Endothelial cell of umbilical vein (primary cell): ENCODE data around the gene AQP9. TPM values are rescaled to one million over a fixed set of nuclear protein-coding genes. Genes with fewer than 3 reads are reported as not detected.

Experiments
- BruUV-seq: library from RNA; stranded (reverse); fragments of 400-500 nt; replicated peaks from 2 replicates; lab custom pipeline; 2021; lab: Mats Ljungman, UMichigan
- CTCF ChIA-PET: fragments of 300-600, 350-600 bp; sonication (Branson Sonifier 250); formaldehyde crosslinking; loops from one replicate; lab custom pipeline; 2021; ENCODE audit warnings: antibody characterized with exemption, inconsistent platforms; lab: Charles Lee
- POLR2A ChIA-PET: fragments of 300-600, 350-600 bp; sonication (Branson Sonifier 250); formaldehyde crosslinking; loops from one replicate; lab custom pipeline; 2021; ENCODE audit warnings: antibody characterized with exemption, inconsistent platforms; lab: Charles Lee
- DNase-seq: peaks from one replicate; pipeline ENCODE4 v3.0.0-alpha.2; 2011; ENCODE audit warnings: low read depth, low spot score
- FAIRE-seq: peaks from 2 replicates; lab custom pipeline; 2011; peaks lifted over from hg19 to GRCh38; lab: Jason Lieb, UNC
- H2AFZ ChIP-seq: 2 replicates; pipeline ENCODE4 v1.6.0; 2012; ENCODE audit warnings: low read depth, low read length, control low read depth, inconsistent platforms
- H3K27ac ChIP-seq: 2 replicates; pipeline ENCODE4 v1.5.1; 2011; ENCODE audit warnings: low read depth, mild to moderate bottlenecking, control low read depth, low read length, moderate library complexity; ENCODE audit not compliant: insufficient read depth
- H3K27me3 ChIP-seq, 2 experiments: 2 replicates each; pipeline versions ENCODE4 v1.6.0 to v1.6.1; 2011; ENCODE audit warnings: low read length in 2 of 2, mixed read lengths in 1 of 2; ENCODE audit not compliant: control insufficient read depth in 2 of 2, insufficient read depth in 2 of 2
- H3K36me3 ChIP-seq, 2 experiments: 2 replicates in 1 of 2; 3 replicates in 1 of 2; pipeline ENCODE4 v1.5.1; 2011; ENCODE audit warnings: low read length in 2 of 2, mild to moderate bottlenecking in 1 of 2, moderate library complexity in 1 of 2; ENCODE audit not compliant: control insufficient read depth in 2 of 2, insufficient read depth in 2 of 2; ENCODE audit errors: extremely low read depth in 1 of 2
- H3K4me1 ChIP-seq: 3 replicates; pipeline ENCODE4 v1.5.1; 2011; ENCODE audit warnings: mild to moderate bottlenecking, low read length; ENCODE audit not compliant: control insufficient read depth, insufficient read depth; ENCODE audit errors: extremely low read depth
- H3K4me2 ChIP-seq: 2 replicates; pipeline ENCODE4 v1.6.1; 2011; ENCODE audit warnings: low read length, control low read depth, mixed read lengths; ENCODE audit not compliant: insufficient read depth
- H3K4me3 ChIP-seq, 3 experiments: fragments of 200-600 bp in 1 of 3; sonication (generic), shearing (Covaris generic) in 1 of 3; replicated peaks in 1 of 3; 2 replicates each; pipeline ENCODE4 v1.5.1; 2011 to 2016; ENCODE audit warnings: control low read depth in 3 of 3, low read length in 3 of 3, mild to moderate bottlenecking in 2 of 3, inconsistent platforms in 1 of 3, low read depth in 1 of 3, moderate library complexity in 1 of 3; ENCODE audit not compliant: insufficient read depth in 1 of 3
- H3K79me2 ChIP-seq: 2 replicates; pipeline ENCODE4 v1.6.0; 2012; ENCODE audit warnings: low read length, inconsistent platforms; ENCODE audit not compliant: control insufficient read depth, insufficient read depth
- H3K9ac ChIP-seq: replicated peaks from 2 replicates; pipeline ENCODE3; 2011; ENCODE audit warnings: low read length, control low read depth; ENCODE audit not compliant: insufficient read depth; ENCODE audit errors: extremely low read depth
- H3K9me1 ChIP-seq: replicated peaks from 3 replicates; pipeline ENCODE4 v1.6.0; 2011; ENCODE audit warnings: mild to moderate bottlenecking, low read length; ENCODE audit not compliant: control insufficient read depth, insufficient read depth; ENCODE audit errors: extremely low read depth
- H3K9me3 ChIP-seq: replicated peaks from 2 replicates; pipeline ENCODE4 v1.5.1; 2012; ENCODE audit warnings: low read length, inconsistent platforms; ENCODE audit not compliant: control insufficient read depth, insufficient read depth
- H4K20me1 ChIP-seq: replicated peaks from 2 replicates; pipeline ENCODE3; 2011; ENCODE audit warnings: mild to moderate bottlenecking, low read length; ENCODE audit not compliant: control insufficient read depth, insufficient read depth; ENCODE audit errors: extremely low read depth
- CTCF ChIP-seq, 2 donors: IDR thresholded peaks; 1 replicate in 1 of 2; 2 replicates in 1 of 2; pipeline ENCODE4 v1.5.1; 2011; ENCODE audit warnings: low read length in 2 of 2, mild to moderate bottlenecking in 2 of 2, moderate library complexity in 2 of 2, control low read depth in 1 of 2, inconsistent platforms in 1 of 2, low read depth in 1 of 2; ENCODE audit not compliant: insufficient read depth in 1 of 2; ENCODE audit errors: extremely low read depth in 1 of 2
- EZH2 ChIP-seq: IDR thresholded peaks from 2 replicates; pipeline ENCODE4 v1.6.1; 2012; ENCODE audit warnings: borderline replicate concordance, low read depth, mild to moderate bottlenecking, moderate library complexity, low read length, inconsistent platforms; ENCODE audit not compliant: severe bottlenecking
- FOS ChIP-seq: IDR thresholded peaks from 2 replicates; pipeline ENCODE4 v1.6.1; 2011; ENCODE audit warnings: mild to moderate bottlenecking, low read length, moderate library complexity, borderline replicate concordance; ENCODE audit not compliant: insufficient read depth
- GATA2 ChIP-seq: IDR thresholded peaks from 2 replicates; pipeline ENCODE4 v1.7.0; 2011; ENCODE audit warnings: low read depth, mild to moderate bottlenecking, moderate library complexity, mixed read lengths, low read length; ENCODE audit not compliant: insufficient read length, insufficient read depth
- JUN ChIP-seq: IDR thresholded peaks from 2 replicates; pipeline ENCODE4 v1.6.1; 2011; ENCODE audit warnings: borderline replicate concordance, low read depth; ENCODE audit not compliant: insufficient read length, insufficient read depth
- MYC ChIP-seq: IDR thresholded peaks from one replicate; pipeline ENCODE4 v1.6.1; 2011; ENCODE audit warnings: mild to moderate bottlenecking, low read depth, low read length
- POLR2A ChIP-seq: IDR thresholded peaks from 2 replicates; pipeline ENCODE4 v1.6.1; 2012; ENCODE audit warnings: low read depth, mild to moderate bottlenecking, control low read depth, low read length
- POLR2AphosphoS5 ChIP-seq: IDR thresholded peaks from 2 replicates; pipeline ENCODE4 v1.6.1; 2012; ENCODE audit warnings: low read depth, mild to moderate bottlenecking, control low read depth, low read length, moderate library complexity; ENCODE audit not compliant: insufficient read depth
- dilution Hi-C: fragments of 300-500 bp; cut with MboI; formaldehyde crosslinking; loops from one replicate; pipeline ENCODE4 v1.15.0; 2019; ENCODE audit warnings: low sequenced_read_pairs; ENCODE audit not compliant: extremely low pct_ligation_motif_present
- intact Hi-C: fragments of 100-400 bp; cut with micrococcal nuclease; formaldehyde crosslinking; loops from one replicate; pipeline ENCODE4 v1.10.0; 2022
- polyA plus RNA-seq, 4 experiments: library from polyadenylated mRNA; depleted of rRNA in 3 of 4; stranded (reverse) in 3 of 4; unstranded in 1 of 4; fragments of >200 nt; gene quantifications; 2 replicates each; pipeline versions ENCODE4 v1.2.1 to v1.2.3, GENCODE V29; 2011 to 2012; ENCODE audit warnings: missing spikeins in 1 of 4
- total RNA-seq: library from RNA; stranded (reverse); gene quantifications from 2 replicates; pipeline ENCODE4 v1.2.3, GENCODE V29; 2021
- TF ChIP-seq, protein P1 (sequence below): IDR thresholded peaks from 2 replicates; pipeline ENCODE4 v1.6.1; 2011; ENCODE audit not compliant: insufficient read depth, insufficient read length

AQP9 gene
- total and polyA plus RNA-seq, 2 donors (not counting 3 experiments of a cell fraction or from before 2014, with no cell fraction given) = not detected

- H2AFZ ChIP-seq = no peak overlapping the region
- POLR2A ChIA-PET = no interaction called here
- H3K79me2 ChIP-seq = no peaks in the 10 kb centered on the region
- no peak overlapping the region for H3K4me2 ChIP-seq
- no peaks in the 10 kb centered on the region for H3K27me3 ChIP-seq
- CTCF ChIA-PET = no interaction called here
- no peak overlapping the region for H3K9ac ChIP-seq
- no peak overlapping the region for H3K27ac ChIP-seq
- H3K9me1 ChIP-seq = no peaks in the 10 kb centered on the region
- FAIRE-seq (no peak), DNase-seq (peak; percentile 40)
- H3K9me3 ChIP-seq = no peaks in the 10 kb centered on the region
- BruUV-seq = no TSS peak
- H4K20me1 ChIP-seq = no peaks in the 10 kb centered on the region
- dilution Hi-C loops (no loop called here), intact Hi-C loops (no loop called here)
- peaks cover 18% of the 10 kb centered on the region for H3K4me1 ChIP-seq
- H3K36me3 ChIP-seq = no peaks in the 10 kb centered on the region
- no peak overlapping the region for H3K4me3 ChIP-seq
- TF ChIP-seq MYC (no peak), FOS (no peak), GATA2 (no peak), EZH2 (no peak), CTCF (IDR thresholded peaks at IDR 0.05; ENCODE audit: extremely low read depth in 1 of 2, insufficient read depth in 1 of 2, low read depth in 1 of 2, low read length in 2 of 2) (no peak), JUN (no peak), POLR2A (no peak), POLR2AphosphoS5 (no peak)
- TF ChIP-seq, protein P1, sequence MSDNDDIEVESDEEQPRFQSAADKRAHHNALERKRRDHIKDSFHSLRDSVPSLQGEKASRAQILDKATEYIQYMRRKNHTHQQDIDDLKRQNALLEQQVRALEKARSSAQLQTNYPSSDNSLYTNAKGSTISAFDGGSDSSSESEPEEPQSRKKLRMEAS = no peak
These were observed 27.5 kb downstream of the AQP9 start for GRCh38 chr15:58165661-58166060.
